Tibial nerve (tissue), 4 donors: ENCODE data around the gene SOCS4. TPM values are rescaled to one million over a fixed set of nuclear protein-coding genes. Genes with fewer than 3 reads are reported as not detected.
"Not testable (repeated sequence)": the region's sequence is repeated elsewhere in the genome, so short reads cannot be mapped to it uniquely, and the experiment has no call there.

ENCODE experiments used
- DNase-seq, 2 donors: peaks; one replicate each; pipeline ENCODE4 v3.0.0-alpha.2; 2019; ENCODE audit warnings: low spot score in 2 of 2
- H3K27ac ChIP-seq, 4 donors: fragments of 200-600 bp; sonication (generic) in 3 of 4; one replicate each; pipeline ENCODE4 v1.5.1; 2017 to 2019; ENCODE audit warnings: mild to moderate bottlenecking in 1 of 4
- H3K27me3 ChIP-seq, 2 donors: fragments of 200-600 bp; sonication (generic) in 1 of 2; one replicate each; pipeline versions ENCODE4 v1.5.1 to v1.6.0; 2017 to 2019
- H3K36me3 ChIP-seq, 3 donors: fragments of 200-600 bp; sonication (generic); one replicate each; pipeline ENCODE4 v1.5.1; 2018 to 2019
- H3K4me1 ChIP-seq, 4 donors: fragments of 200-600 bp; sonication (generic) in 3 of 4; one replicate each; pipeline ENCODE4 v1.5.1; 2017 to 2019
- H3K4me3 ChIP-seq, 4 donors: fragments of 200-600 bp; sonication (generic) in 3 of 4; one replicate each; pipeline ENCODE4 v1.5.1; 2017 to 2019; ENCODE audit warnings: mild to moderate bottlenecking in 1 of 4, moderate library complexity in 1 of 4
- H3K9me3 ChIP-seq, 4 donors: fragments of 200-600 bp; sonication (generic) in 3 of 4; one replicate each; pipeline ENCODE4 v1.5.1; 2017 to 2019
- EP300 ChIP-seq, 2 donors: sonication (generic); formaldehyde crosslinking; IDR thresholded peaks; one replicate each; pipeline ENCODE4 v1.6.1; 2017; ENCODE audit warnings: antibody characterized with exemption in 2 of 2, mild to moderate bottlenecking in 1 of 2
- POLR2A ChIP-seq, 2 donors: fragments of 450-650 bp; IDR thresholded peaks; one replicate each; pipeline ENCODE4 v1.6.1; 2017; ENCODE audit warnings: antibody characterized with exemption in 2 of 2, mild to moderate bottlenecking in 2 of 2, moderate library complexity in 2 of 2
- WGBS, 2 donors: methylation state at CpG; one replicate each; pipeline ENCODE4 v1.1.5; 2018; 5-methylcytosine and 5-hydroxymethylcytosine counted together
- total RNA-seq, 4 donors: library from RNA; depleted of rRNA; stranded (reverse); fragments of >200 nt; gene quantifications; one replicate each; pipeline ENCODE4 v1.1.0, GENCODE V29; 2016
- TF ChIP-seq, protein P1 (sequence below), 5 experiments: fragments of 200-600 bp in 3 of 5; fragments of 450-650 bp in 2 of 5; sonication (generic) in 3 of 5; IDR thresholded peaks; one replicate each; pipeline ENCODE4 v1.5.1; 2016 to 2019; ENCODE audit warnings: antibody characterized with exemption in 5 of 5, mild to moderate bottlenecking in 3 of 5, moderate library complexity in 2 of 5

SOCS4 gene
- total RNA-seq, 4 donors from 2014 or later, result 13.3 to 28.8 (median 19.1) TPM

DNA sequence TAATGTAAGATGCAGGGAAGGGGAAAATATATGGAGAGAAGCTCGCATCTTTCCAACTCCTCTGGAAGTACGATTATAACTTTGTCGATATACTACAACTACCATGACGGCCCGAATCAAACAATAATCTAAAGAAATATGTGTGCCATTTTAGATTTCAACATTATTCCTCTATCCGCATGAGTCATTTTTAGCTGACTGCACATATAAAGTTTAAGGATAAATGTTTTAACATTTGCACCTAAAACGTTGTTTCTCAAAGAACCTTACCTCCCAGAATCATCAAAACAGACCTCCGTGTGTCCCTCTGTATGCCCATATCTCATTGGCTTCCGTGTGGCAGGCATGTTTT lies 619 bp upstream of the SOCS4 start:
- no peaks in the 10 kb centered on the region for H3K27me3 ChIP-seq
- H3K36me3 ChIP-seq, result no peaks in the 10 kb centered on the region
- 1 to 2% methylated on average over 9 of the region's 9 CpGs for WGBS, 2 donors
- peak overlapping the region; percentile 26 to 93 (median 82) for H3K27ac ChIP-seq
- peak overlapping the region; percentile 64 to 90 (median 78) for H3K4me3 ChIP-seq
- peaks cover 5 to 51% (median 18%) of the 10 kb centered on the region in 4 donors for H3K4me1 ChIP-seq
- TF ChIP-seq, protein P1, sequence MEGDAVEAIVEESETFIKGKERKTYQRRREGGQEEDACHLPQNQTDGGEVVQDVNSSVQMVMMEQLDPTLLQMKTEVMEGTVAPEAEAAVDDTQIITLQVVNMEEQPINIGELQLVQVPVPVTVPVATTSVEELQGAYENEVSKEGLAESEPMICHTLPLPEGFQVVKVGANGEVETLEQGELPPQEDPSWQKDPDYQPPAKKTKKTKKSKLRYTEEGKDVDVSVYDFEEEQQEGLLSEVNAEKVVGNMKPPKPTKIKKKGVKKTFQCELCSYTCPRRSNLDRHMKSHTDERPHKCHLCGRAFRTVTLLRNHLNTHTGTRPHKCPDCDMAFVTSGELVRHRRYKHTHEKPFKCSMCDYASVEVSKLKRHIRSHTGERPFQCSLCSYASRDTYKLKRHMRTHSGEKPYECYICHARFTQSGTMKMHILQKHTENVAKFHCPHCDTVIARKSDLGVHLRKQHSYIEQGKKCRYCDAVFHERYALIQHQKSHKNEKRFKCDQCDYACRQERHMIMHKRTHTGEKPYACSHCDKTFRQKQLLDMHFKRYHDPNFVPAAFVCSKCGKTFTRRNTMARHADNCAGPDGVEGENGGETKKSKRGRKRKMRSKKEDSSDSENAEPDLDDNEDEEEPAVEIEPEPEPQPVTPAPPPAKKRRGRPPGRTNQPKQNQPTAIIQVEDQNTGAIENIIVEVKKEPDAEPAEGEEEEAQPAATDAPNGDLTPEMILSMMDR (IDR thresholded peaks at IDR 0.05), result no peak
- no peak for TF ChIP-seq POLR2A (IDR thresholded peaks at IDR 0.05)
- TF ChIP-seq EP300 (IDR thresholded peaks at IDR 0.05), result no peak
- no peaks in the 10 kb centered on the region for H3K9me3 ChIP-seq
- no peak for DNase-seq

DNA sequence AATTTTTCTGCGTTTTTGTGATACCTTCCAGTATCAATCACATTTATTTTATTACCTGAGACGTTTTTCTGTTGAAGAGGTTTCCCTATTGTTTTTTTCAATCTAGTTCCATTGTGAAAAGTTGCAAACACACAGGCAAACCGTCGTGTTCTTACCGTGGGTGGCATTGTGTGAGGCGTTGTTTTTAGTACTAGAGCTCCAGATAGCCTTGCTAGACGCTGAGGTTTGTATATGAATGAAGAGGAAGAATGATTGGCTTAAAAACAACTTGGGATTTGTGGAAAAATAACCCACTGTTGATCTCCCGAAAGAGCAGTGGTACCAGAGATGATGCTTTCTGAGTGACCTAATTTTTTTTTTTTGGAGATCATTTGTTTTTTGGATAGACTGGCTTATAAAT lies 1.0 kb downstream of the SOCS4 start:
- H3K36me3 ChIP-seq, result no peaks in the 10 kb centered on the region
- 4% methylated on average over 8 of the region's 8 CpGs for WGBS, 2 donors
- TF ChIP-seq EP300 (IDR thresholded peaks at IDR 0.05) (no peak), POLR2A (IDR thresholded peaks at IDR 0.05) (no peak)
- TF ChIP-seq, protein P1 (IDR thresholded peaks at IDR 0.05), result no peak
- no peaks in the 10 kb centered on the region for H3K9me3 ChIP-seq
- H3K27ac ChIP-seq, result peak overlapping the region in 1 of 4 donors; percentile 93
- no peaks in the 10 kb centered on the region for H3K27me3 ChIP-seq
- peak overlapping the region; percentile 64 to 90 (median 78) for H3K4me3 ChIP-seq
- peaks cover 5 to 53% (median 18%) of the 10 kb centered on the region in 4 donors for H3K4me1 ChIP-seq
- DNase-seq, result no peak

DNA sequence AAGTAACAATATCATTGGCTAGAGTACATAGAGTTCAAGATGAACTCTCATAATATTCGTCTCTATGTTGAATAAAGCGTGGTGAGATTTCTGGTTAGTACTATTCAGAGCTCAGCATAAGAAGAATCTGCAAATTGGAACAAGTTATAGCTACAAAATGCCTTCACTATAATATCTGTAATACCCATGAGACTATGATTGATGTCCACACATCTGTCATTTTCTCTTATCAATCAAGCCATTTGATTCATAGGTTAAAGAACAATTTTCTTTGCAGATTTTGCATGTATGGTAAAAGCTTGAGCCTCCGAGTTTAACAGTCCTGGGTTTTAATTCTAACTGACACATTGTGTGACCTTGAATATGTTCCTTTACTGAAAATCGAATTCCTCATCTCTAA lies 1.4 kb downstream of the SOCS4 start:
- Histone ChIP-seq H3K27me3 (no peaks in the 10 kb centered on the region), H3K9me3 (no peaks in the 10 kb centered on the region), H3K36me3 (no peaks in the 10 kb centered on the region), H3K27ac (peak overlapping the region in 1 of 4 donors; percentile 93), H3K4me1 (peaks cover 5 to 53% (median 18%) of the 10 kb centered on the region in 4 donors), H3K4me3 (peak overlapping the region in 1 of 4 donors; percentile 90)
- 58 to 62% methylated on average over 4 of the region's 4 CpGs for WGBS, 2 donors
- TF ChIP-seq POLR2A (IDR thresholded peaks at IDR 0.05), result no peak
- TF ChIP-seq, protein P1 (IDR thresholded peaks at IDR 0.05), result no peak
- TF ChIP-seq EP300 (IDR thresholded peaks at IDR 0.05), result no peak
- no peak for DNase-seq

DNA sequence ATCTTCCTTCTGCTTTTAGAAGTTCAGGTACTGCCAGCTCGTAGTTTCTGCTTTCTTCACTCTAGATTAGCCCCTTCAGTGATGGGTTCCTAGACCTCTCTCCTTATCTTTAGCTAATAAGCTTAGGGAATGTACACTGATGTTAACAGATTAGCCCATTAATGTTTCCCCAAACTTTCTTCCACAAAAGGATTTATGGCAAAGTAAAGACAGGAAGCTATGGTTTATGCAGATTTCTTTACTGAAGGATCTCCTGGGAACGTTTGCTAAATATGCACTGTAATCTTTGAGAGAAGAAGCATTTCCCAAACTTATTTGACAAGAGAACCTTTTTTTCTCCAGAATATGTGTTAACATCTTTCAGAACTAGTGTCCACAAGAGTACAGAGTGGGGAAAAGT lies 4.2 kb downstream of the SOCS4 start:
- 33 to 39% methylated on average over 2 of the region's 2 CpGs for WGBS, 2 donors
- Histone ChIP-seq H3K4me3 (no peak overlapping the region), H3K36me3 (peaks cover 0 to 13% (median 0%) of the 10 kb centered on the region in 3 donors), H3K27ac (no peak overlapping the region), H3K4me1 (peaks cover 2 to 44% (median 13%) of the 10 kb centered on the region in 4 donors), H3K9me3 (no peaks in the 10 kb centered on the region), H3K27me3 (no peaks in the 10 kb centered on the region)
- DNase-seq, result no peak
- TF ChIP-seq EP300 (IDR thresholded peaks at IDR 0.05), result no peak
- TF ChIP-seq, protein P1 (IDR thresholded peaks at IDR 0.05), result no peak
- no peak for TF ChIP-seq POLR2A (IDR thresholded peaks at IDR 0.05)

DNA sequence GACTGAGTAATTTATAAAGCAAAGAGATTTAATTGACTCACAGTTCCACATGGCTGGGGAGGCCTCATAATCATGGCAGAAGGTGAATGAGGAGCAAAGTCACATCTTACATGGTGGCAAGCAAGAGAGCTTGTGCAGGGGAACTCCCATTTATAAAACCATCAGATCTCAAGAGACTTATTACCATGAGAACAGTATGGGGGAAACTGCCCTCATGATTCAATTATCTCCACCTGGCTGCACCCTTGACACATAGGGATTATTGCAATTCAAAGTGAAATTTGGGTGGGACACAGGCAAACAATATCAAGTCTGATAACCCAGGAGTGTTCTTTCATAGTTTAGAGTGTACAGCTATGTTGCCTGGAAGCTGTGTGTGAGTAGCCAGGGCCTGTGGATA lies 11.0 kb downstream of the SOCS4 start:
- not testable (repeated sequence) for H3K27ac ChIP-seq, H3K4me1 ChIP-seq, H3K9me3 ChIP-seq, H3K27me3 ChIP-seq, DNase-seq, H3K4me3 ChIP-seq
- peaks cover 0 to 36% (median 0%) of the 10 kb centered on the region in 3 donors for H3K36me3 ChIP-seq

DNA sequence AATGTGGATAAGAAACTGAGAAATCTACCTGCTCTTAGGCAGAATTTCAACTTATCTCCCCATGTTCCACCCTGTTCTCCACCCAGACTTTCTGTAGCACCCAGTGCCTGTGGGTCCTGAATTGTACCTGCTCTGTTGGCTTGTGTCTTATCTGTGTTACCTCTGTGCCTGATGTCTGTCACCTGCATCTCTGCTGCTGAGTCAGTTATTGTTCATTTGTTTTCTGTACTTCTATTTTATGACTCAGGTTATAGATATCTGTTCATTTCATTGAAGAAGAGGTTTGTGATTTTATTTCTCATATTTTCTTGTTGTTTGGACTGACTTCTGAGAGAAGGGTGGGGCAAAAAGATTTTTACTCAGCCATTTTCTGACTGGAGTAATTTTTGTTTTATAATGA lies 11.7 kb downstream of the SOCS4 start:
- no peak overlapping the region for H3K4me3 ChIP-seq
- H3K27ac ChIP-seq, result no peak overlapping the region
- no peaks in the 10 kb centered on the region for H3K9me3 ChIP-seq
- TF ChIP-seq, protein P1 (IDR thresholded peaks at IDR 0.05), result no peak
- TF ChIP-seq EP300 (IDR thresholded peaks at IDR 0.05) (no peak), POLR2A (IDR thresholded peaks at IDR 0.05) (no peak)
- no peaks in the 10 kb centered on the region for H3K4me1 ChIP-seq
- no peak for DNase-seq
- H3K27me3 ChIP-seq, result no peaks in the 10 kb centered on the region
- H3K36me3 ChIP-seq, result peaks cover 0 to 43% (median 0%) of the 10 kb centered on the region in 3 donors
